PFSK-1 (cell line): ENCODE data around the gene IRF2.

Experiments
- FOXP2 ChIP-seq: optimal IDR thresholded peaks from 2 replicates; pipeline ENCODE3; 2011; ENCODE audit warnings: borderline replicate concordance, control low read depth, inconsistent platforms; ENCODE audit not compliant: insufficient read depth; ENCODE audit errors: extremely low read length, extremely low read depth
- POLR2AphosphoS5 ChIP-seq: IDR thresholded peaks from 2 replicates; pipeline ENCODE4 v1.6.1; 2012; ENCODE audit warnings: low read depth, mild to moderate bottlenecking, control low read depth, low read length, moderate library complexity
- REST ChIP-seq, 2 experiments: IDR thresholded peaks; 2 replicates each; pipeline versions ENCODE4 v1.6.1 to v1.8.0; 2011 to 2012; ENCODE audit warnings: low read depth in 2 of 2, low read length in 2 of 2, control low read depth in 1 of 2, inconsistent platforms in 1 of 2, mild to moderate bottlenecking in 1 of 2, moderate library complexity in 1 of 2; ENCODE audit not compliant: insufficient read depth in 1 of 2
- SIN3A ChIP-seq: IDR thresholded peaks from 2 replicates; pipeline ENCODE4 v1.6.1; 2012; ENCODE audit warnings: mild to moderate bottlenecking, low read length, moderate library complexity, borderline replicate concordance; ENCODE audit not compliant: insufficient read depth
- TAF1 ChIP-seq: IDR thresholded peaks from 2 replicates; pipeline ENCODE4 v1.6.1; 2012; ENCODE audit warnings: low read length, control low read depth, borderline replicate concordance; ENCODE audit not compliant: insufficient read depth

IRF2 gene

GRCh38 chr4:184485279-184485678, 10.9 kb upstream of the IRF2 start:
- no peak for TF ChIP-seq SIN3A
- no peak for TF ChIP-seq FOXP2
- TF ChIP-seq TAF1: no peak
- no peak for TF ChIP-seq REST (IDR thresholded peaks at IDR 0.05; ENCODE audit: insufficient read depth in 1 of 2, low read depth in 2 of 2, low read length in 2 of 2)
- no peak for TF ChIP-seq POLR2AphosphoS5

GRCh38 chr4:184481544-184481943, 7.2 kb upstream of the IRF2 start:
- no peak for TF ChIP-seq SIN3A
- no peak for TF ChIP-seq POLR2AphosphoS5
- TF ChIP-seq TAF1: no peak
- no peak for TF ChIP-seq FOXP2
- no peak for TF ChIP-seq REST (IDR thresholded peaks at IDR 0.05; ENCODE audit: insufficient read depth in 1 of 2, low read depth in 2 of 2, low read length in 2 of 2)

GRCh38 chr4:184479516-184479950, 5.2 kb upstream of the IRF2 start:
- TF ChIP-seq POLR2AphosphoS5: no peak

GRCh38 chr4:184477201-184477999, 3.0 kb upstream of the IRF2 start:
- TF ChIP-seq SIN3A (no peak), REST (IDR thresholded peaks at IDR 0.05; ENCODE audit: insufficient read depth in 1 of 2, low read depth in 2 of 2, low read length in 2 of 2) (no peak), POLR2AphosphoS5 (no peak), FOXP2 (no peak), TAF1 (no peak)

- TF ChIP-seq POLR2AphosphoS5 (no peak), SIN3A (no peak), TAF1 (no peak), FOXP2 (no peak), REST (IDR thresholded peaks at IDR 0.05; ENCODE audit: insufficient read depth in 1 of 2, low read depth in 2 of 2, low read length in 2 of 2) (no peak)
These were observed 2.3 kb upstream of the IRF2 start for GRCh38 chr4:184476695-184477094.
